SH-SY5Y (cell line): Measurements from ENCODE around the gene GMDS.

Source experiments
- GATA2 ChIP-seq: IDR thresholded peaks from 2 replicates; pipeline ENCODE4 v1.6.1; 2011; ENCODE audit warnings: mild to moderate bottlenecking, low read depth, low read length
- GATA3 ChIP-seq: IDR thresholded peaks from 2 replicates; pipeline ENCODE4 v1.6.1; 2011; ENCODE audit warnings: low read depth, mild to moderate bottlenecking, low read length, moderate library complexity

DNA sequence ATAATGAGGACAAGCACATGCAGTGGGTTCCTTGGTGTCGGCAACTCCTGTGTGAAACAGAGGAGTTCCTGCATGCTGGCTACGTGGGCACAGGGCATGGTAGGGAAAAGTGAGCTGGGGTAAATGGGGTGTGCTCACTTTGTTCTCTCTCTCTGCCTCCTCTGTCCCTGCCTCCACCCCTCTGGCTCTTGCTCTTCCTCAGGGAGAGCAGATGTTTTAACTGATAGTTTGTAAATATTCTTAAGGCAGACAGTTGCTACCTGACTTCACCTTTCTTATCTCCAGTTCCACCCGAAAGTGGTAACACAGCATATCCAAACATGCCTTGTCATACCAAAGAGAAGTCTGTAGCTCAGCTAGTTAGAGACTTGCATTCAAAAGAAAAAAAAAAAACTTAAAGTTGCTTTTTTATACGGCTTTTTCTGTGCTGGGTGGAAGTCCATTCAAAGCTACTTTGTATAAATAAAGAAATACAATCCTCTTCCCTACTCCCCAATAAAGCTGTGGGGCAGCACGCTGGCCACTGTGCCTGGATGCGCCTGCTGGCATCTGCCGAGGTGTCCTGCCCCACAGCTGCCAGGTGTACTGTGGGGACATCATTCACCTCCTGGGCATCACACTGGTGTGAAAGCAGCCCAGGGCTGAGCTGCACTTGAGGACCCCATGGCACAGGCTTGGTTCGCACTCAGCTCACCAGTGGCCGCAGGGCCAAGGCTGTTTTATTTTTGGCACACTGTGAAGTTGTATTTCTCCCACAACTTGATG, 542.1 kb downstream of the GMDS start:
- no peak for TF ChIP-seq GATA3
- no peak for TF ChIP-seq GATA2
